ENCODE measurements around the gene AGMO. TPM values are rescaled to one million over a fixed set of nuclear protein-coding genes. Genes with fewer than 3 reads are reported as not detected.

Gene AGMO
- polyA plus RNA-seq, 3 donors = not detected

- Mint-ChIP-seq H3K27ac (no peak overlapping the region), H3K36me3 (no peaks in the 10 kb centered on the region), H3K4me3 (no peak overlapping the region), H3K4me1 (no peaks in the 10 kb centered on the region), H3K9me3 (peaks cover 3 to 12% (median 9%) of the 10 kb centered on the region in 7 donors), H3K27me3 (ENCODE audit: low read depth in 3 of 3) (no peaks in the 10 kb centered on the region)
- Histone ChIP-seq H2AFZ (ENCODE audit: insufficient read depth, low read depth, low read length, poor library complexity, severe bottlenecking) (no peak overlapping the region), H3K4me3 (replicated peaks in 1 of 3; ENCODE audit: low read depth in 2 of 3, low read length in 3 of 3) (no peak overlapping the region), H3K79me2 (ENCODE audit: insufficient read depth, low read length) (no peaks in the 10 kb centered on the region), H3K4me2 (replicated peaks; ENCODE audit: extremely low read depth, low read length, poor library complexity, severe bottlenecking) (no peak overlapping the region), H4K20me1 (ENCODE audit: insufficient read depth, low read length) (no peaks in the 10 kb centered on the region), H3K36me3 (replicated peaks in 1 of 2; ENCODE audit: control insufficient read depth in 1 of 2, insufficient read depth in 2 of 2, low read length in 2 of 2) (no peaks in the 10 kb centered on the region), H3K9me3 (replicated peaks in 1 of 2; ENCODE audit: control insufficient read depth in 1 of 2, insufficient read depth in 1 of 2, low read length in 2 of 2) (peaks cover 7 to 11% of the 10 kb centered on the region in 2 donors), H3K9ac (ENCODE audit: insufficient read depth, low read length, poor library complexity, severe bottlenecking) (no peak overlapping the region), H3K4me1 (ENCODE audit: control insufficient read depth in 1 of 2, insufficient read depth in 2 of 2, low read length in 2 of 2) (no peaks in the 10 kb centered on the region), H3K27me3 (ENCODE audit: control insufficient read depth in 2 of 2, insufficient read depth in 2 of 2, low read length in 2 of 2) (no peaks in the 10 kb centered on the region), H3K27ac (ENCODE audit: low read depth in 1 of 2, low read length in 2 of 2) (no peak overlapping the region)
- DNase-seq = no peak
- 97% methylated on average over 2 of the region's 4 CpGs for WGBS (ENCODE audit: insufficient coverage)
- intact Hi-C loops (cut with micrococcal nuclease) = no loop called here
- TF ChIP-seq CTCF (IDR thresholded peaks at IDR 0.05) = no peak
These were observed 24.5 kb upstream of the AGMO start for GRCh38 chr7:15586266-15586665.

- TF ChIP-seq CTCF (IDR thresholded peaks at IDR 0.05) = no peak
- intact Hi-C loops (cut with micrococcal nuclease) = no loop called here
- Histone ChIP-seq H3K27ac (ENCODE audit: low read depth in 1 of 2, low read length in 2 of 2) (no peak overlapping the region), H3K4me3 (replicated peaks in 1 of 3; ENCODE audit: low read depth in 2 of 3, low read length in 3 of 3) (no peak overlapping the region), H3K36me3 (replicated peaks in 1 of 2; ENCODE audit: control insufficient read depth in 1 of 2, insufficient read depth in 2 of 2, low read length in 2 of 2) (no peaks in the 10 kb centered on the region), H2AFZ (ENCODE audit: insufficient read depth, low read depth, low read length, poor library complexity, severe bottlenecking) (no peak overlapping the region), H3K27me3 (ENCODE audit: control insufficient read depth in 2 of 2, insufficient read depth in 2 of 2, low read length in 2 of 2) (no peaks in the 10 kb centered on the region), H3K4me1 (ENCODE audit: control insufficient read depth in 1 of 2, insufficient read depth in 2 of 2, low read length in 2 of 2) (no peaks in the 10 kb centered on the region), H4K20me1 (ENCODE audit: insufficient read depth, low read length) (no peaks in the 10 kb centered on the region), H3K9me3 (replicated peaks in 1 of 2; ENCODE audit: control insufficient read depth in 1 of 2, insufficient read depth in 1 of 2, low read length in 2 of 2) (peaks cover 7 to 11% of the 10 kb centered on the region in 2 donors), H3K4me2 (replicated peaks; ENCODE audit: extremely low read depth, low read length, poor library complexity, severe bottlenecking) (no peak overlapping the region), H3K9ac (ENCODE audit: insufficient read depth, low read length, poor library complexity, severe bottlenecking) (no peak overlapping the region), H3K79me2 (ENCODE audit: insufficient read depth, low read length) (no peaks in the 10 kb centered on the region)
- no peak overlapping the region for H3K27ac Mint-ChIP-seq
- H3K4me1 Mint-ChIP-seq = no peaks in the 10 kb centered on the region
- H3K36me3 Mint-ChIP-seq = no peaks in the 10 kb centered on the region
- peaks cover 3 to 12% (median 9%) of the 10 kb centered on the region in 7 donors for H3K9me3 Mint-ChIP-seq
- no peak overlapping the region for H3K4me3 Mint-ChIP-seq
- DNase-seq = no peak
- WGBS (ENCODE audit: insufficient coverage) = 81% methylated on average over 3 of the region's 3 CpGs
- no peaks in the 10 kb centered on the region for H3K27me3 Mint-ChIP-seq (ENCODE audit: low read depth in 3 of 3)
These were observed 22.8 kb upstream of the AGMO start for GRCh38 chr7:15584575-15584974.
